GM12878 (cell line): ENCODE results near the gene SLC39A7.

Experiments
- CEBPB ChIP-seq, 2 experiments: fragments of 150-350 bp in 1 of 2; IDR thresholded peaks; 2 replicates each; pipeline ENCODE4 v1.6.1; 2012 to 2014; ENCODE audit warnings: low read depth in 2 of 2, low read length in 2 of 2, borderline replicate concordance in 1 of 2, inconsistent platforms in 1 of 2
- ETV6 ChIP-seq, 2 experiments: fragments of 450-650 bp in 1 of 2; IDR thresholded peaks in 1 of 2; conservative IDR thresholded peaks in 1 of 2; 2 replicates each; pipeline ENCODE4 v1.6.1; 2014; ENCODE audit warnings: antibody characterized with exemption in 1 of 2, borderline replicate concordance in 1 of 2, low read depth in 1 of 2, mild to moderate bottlenecking in 1 of 2, moderate library complexity in 1 of 2
- ZBTB40 ChIP-seq: fragments of 450-650 bp; IDR thresholded peaks from 2 replicates; pipeline ENCODE4 v1.6.1; 2016; ENCODE audit warnings: mild to moderate bottlenecking, moderate library complexity, borderline replicate concordance
- ZNF592 ChIP-seq: fragments of 450-650 bp; IDR thresholded peaks from 2 replicates; pipeline ENCODE4 v1.6.1; 2017; ENCODE audit warnings: mild to moderate bottlenecking, moderate library complexity

GRCh38 chr6:33213166-33213988, 12.7 kb downstream of the SLC39A7 start:
- TF ChIP-seq ETV6 (conservative IDR thresholded peaks at IDR 0.05 in 1 of 2, IDR thresholded peaks at IDR 0.05 in 1 of 2; ENCODE audit: borderline replicate concordance in 1 of 2, low read depth in 1 of 2) (no peak), ZBTB40 (no peak), ZNF592 (no peak), CEBPB (IDR thresholded peaks at IDR 0.05; ENCODE audit: borderline replicate concordance in 1 of 2, low read depth in 2 of 2, low read length in 2 of 2) (no peak)
